Loucy (cell line): ENCODE results near the gene CETN3.
"Not testable (repeated sequence)": the region's sequence is repeated elsewhere in the genome, so short reads cannot be mapped to it uniquely, and the experiment has no call there.

Experiments used
- H2AFZ ChIP-seq: fragments of 200-600 bp; sonication (generic); 2 replicates; pipeline ENCODE4 v1.6.0; 2016; ENCODE audit warnings: antibody characterized with exemption, mild to moderate bottlenecking, low read length, moderate library complexity
- H3F3A ChIP-seq: fragments of 200-600 bp; 2 replicates; pipeline ENCODE4 v1.6.0; 2016; ENCODE audit warnings: antibody characterized with exemption, low read depth, mild to moderate bottlenecking
- H3K27me3 ChIP-seq: fragments of 200-600 bp; sonication (generic); 2 replicates; pipeline ENCODE4 v1.6.1; 2014; ENCODE audit warnings: low read length, mild to moderate bottlenecking; ENCODE audit not compliant: insufficient read depth, poor library complexity, severe bottlenecking
- H3K36me3 ChIP-seq: fragments of 200-600 bp; sonication (generic); 2 replicates; pipeline ENCODE4 v1.6.1; 2016; ENCODE audit warnings: low read length; ENCODE audit not compliant: insufficient read depth
- H3K4me1 ChIP-seq: fragments of 200-600 bp; sonication (generic); 2 replicates; pipeline ENCODE4 v1.5.1; 2014; ENCODE audit warnings: low read length, mild to moderate bottlenecking; ENCODE audit not compliant: insufficient read depth, poor library complexity, severe bottlenecking
- H3K4me2 ChIP-seq: fragments of 200-600 bp; sonication (generic); 2 replicates; pipeline ENCODE4 v1.6.0; 2014; ENCODE audit warnings: antibody characterized with exemption, low read length, low read depth, mild to moderate bottlenecking; ENCODE audit not compliant: poor library complexity, severe bottlenecking
- H3K4me3 ChIP-seq: fragments of 200-600 bp; sonication (generic); 2 replicates; pipeline ENCODE4 v1.5.1; 2014; ENCODE audit warnings: low read length, mild to moderate bottlenecking, mixed read lengths; ENCODE audit not compliant: poor library complexity, severe bottlenecking
- H3K79me2 ChIP-seq: fragments of 200-600 bp; sonication (generic); 2 replicates; pipeline ENCODE4 v1.6.1; 2014; ENCODE audit warnings: low read length; ENCODE audit not compliant: insufficient read depth
- H3K9ac ChIP-seq: fragments of 200-600 bp; sonication (generic); 2 replicates; pipeline ENCODE4 v1.6.0; 2014; ENCODE audit warnings: mild to moderate bottlenecking, low read depth, low read length, moderate library complexity; ENCODE audit not compliant: poor library complexity, severe bottlenecking
- H3K9me2 ChIP-seq: fragments of 200-600 bp; sonication (generic); replicated peaks from 2 replicates; pipeline ENCODE4 v1.6.1; 2016; ENCODE audit warnings: low read depth, low read length, mixed read lengths
- H3K9me3 ChIP-seq: fragments of 200-600 bp; sonication (generic); 2 replicates; pipeline ENCODE4 v1.6.1; 2014; ENCODE audit warnings: mild to moderate bottlenecking, antibody characterized with exemption, low read length, low read depth; ENCODE audit not compliant: insufficient read depth
- H4K20me1 ChIP-seq: fragments of 200-600 bp; sonication (generic); 2 replicates; pipeline ENCODE4 v1.6.0; 2014; ENCODE audit warnings: antibody characterized with exemption, low read length, mild to moderate bottlenecking; ENCODE audit not compliant: insufficient read depth, poor library complexity, severe bottlenecking
- CTCF ChIP-seq: fragments of 200-600 bp; sonication (generic); conservative IDR thresholded peaks from 2 replicates; pipeline ENCODE4 v1.5.1; 2014; ENCODE audit warnings: mild to moderate bottlenecking, antibody characterized with exemption, low read length
- EZH2phosphoT487 ChIP-seq: fragments of 200-600 bp; IDR thresholded peaks from 2 replicates; pipeline ENCODE4 v1.6.1; 2018; ENCODE audit warnings: antibody characterized with exemption, mild to moderate bottlenecking, moderate library complexity, borderline replicate concordance

The CETN3 gene

DNA sequence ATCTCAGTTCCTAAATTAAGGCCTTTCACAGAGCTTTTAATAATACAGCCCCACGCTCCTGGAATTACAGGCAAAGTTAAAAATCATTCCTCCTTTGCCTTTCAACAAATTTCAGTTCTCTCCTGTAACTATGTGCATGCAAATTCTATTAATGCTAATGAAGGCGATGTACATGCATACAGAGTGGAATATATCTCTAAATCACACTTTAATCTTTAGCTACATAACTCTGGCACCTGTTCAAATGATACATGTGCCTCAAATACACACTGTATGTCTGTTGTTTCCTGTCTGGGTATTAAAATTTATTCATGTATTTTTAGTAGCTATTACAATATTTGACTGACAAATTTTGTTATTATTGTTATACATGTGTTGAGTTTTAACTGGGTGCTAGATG lies 30.8 kb downstream of the CETN3 start:
- H3K9me3 ChIP-seq, result no peaks in the 10 kb centered on the region
- no peak overlapping the region for H3K9ac ChIP-seq
- no peaks in the 10 kb centered on the region for H3K79me2 ChIP-seq
- no peaks in the 10 kb centered on the region for H4K20me1 ChIP-seq
- H3K27me3 ChIP-seq, result no peaks in the 10 kb centered on the region
- no peaks in the 10 kb centered on the region for H3K9me2 ChIP-seq
- H3K36me3 ChIP-seq, result no peaks in the 10 kb centered on the region
- H3F3A ChIP-seq, result no peaks in the 10 kb centered on the region
- no peak for TF ChIP-seq CTCF
- TF ChIP-seq EZH2phosphoT487, result no peak
- H2AFZ ChIP-seq, result no peak overlapping the region
- no peaks in the 10 kb centered on the region for H3K4me1 ChIP-seq
- no peak overlapping the region for H3K4me3 ChIP-seq
- H3K4me2 ChIP-seq, result no peak overlapping the region

DNA sequence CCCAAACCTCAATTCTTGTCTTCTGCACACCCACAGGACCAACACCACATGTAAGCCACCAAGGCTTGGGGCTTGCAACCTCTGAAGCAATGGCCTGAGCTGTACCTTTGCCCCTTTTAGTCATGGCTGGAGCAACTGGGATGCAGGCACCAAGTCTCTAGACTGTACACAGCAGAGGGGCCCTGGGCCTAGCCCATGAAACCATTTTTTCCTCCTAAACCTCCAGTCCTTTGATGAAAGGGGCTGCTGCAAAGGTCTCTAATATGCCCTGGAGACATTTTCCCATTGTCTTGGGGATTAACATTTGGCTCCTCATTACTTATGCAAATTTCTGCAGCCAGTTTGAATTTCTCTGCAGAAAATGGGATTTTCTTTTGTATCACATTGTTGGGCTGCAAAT lies 38.3 kb downstream of the CETN3 start:
- not testable (repeated sequence) for H3K4me3 ChIP-seq, H3K4me2 ChIP-seq, H3K9me3 ChIP-seq, H3K36me3 ChIP-seq, H3K79me2 ChIP-seq, H3K27me3 ChIP-seq, H3K9ac ChIP-seq, H2AFZ ChIP-seq, H3K4me1 ChIP-seq, H3F3A ChIP-seq, H3K9me2 ChIP-seq, H4K20me1 ChIP-seq

DNA sequence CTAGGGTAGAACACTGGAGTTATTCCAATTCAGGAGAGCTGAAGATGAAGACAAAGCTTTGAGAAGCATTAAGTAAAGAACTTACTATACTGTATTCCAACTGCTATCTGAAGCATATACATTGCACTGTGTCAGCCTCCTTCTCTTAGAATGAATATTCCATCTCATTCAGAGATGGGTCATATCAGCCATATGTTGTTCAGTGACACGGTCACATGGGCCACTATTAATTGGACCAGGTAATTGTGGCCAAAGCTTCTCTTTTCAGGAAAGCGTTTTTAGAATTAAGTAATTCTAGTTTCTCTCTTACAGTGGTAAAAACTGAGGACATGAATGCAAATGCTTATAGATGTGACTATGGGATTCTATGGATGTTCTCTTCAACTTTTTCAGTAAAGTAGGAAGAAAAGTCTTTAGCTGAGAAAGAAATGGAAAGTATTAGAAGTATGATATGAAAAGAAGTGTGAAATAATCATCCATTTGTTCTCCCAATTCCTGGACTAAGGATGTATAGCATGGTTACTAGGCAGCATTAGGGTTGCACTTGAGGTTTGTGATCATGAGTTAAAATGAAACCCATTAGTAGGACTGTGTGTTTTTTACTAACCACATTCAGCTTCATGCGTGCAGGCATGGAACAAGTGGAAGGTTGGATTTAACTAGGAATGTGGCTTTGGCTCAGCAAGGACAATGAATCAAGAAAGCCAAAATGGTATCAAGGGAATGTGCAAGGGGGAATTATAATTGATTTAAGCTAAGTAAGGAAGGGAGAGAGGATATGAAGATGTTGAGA lies 40.9 kb downstream of the CETN3 start:
- no peaks in the 10 kb centered on the region for H4K20me1 ChIP-seq
- TF ChIP-seq CTCF (no peak), EZH2phosphoT487 (no peak)
- H3F3A ChIP-seq, result no peaks in the 10 kb centered on the region
- no peaks in the 10 kb centered on the region for H3K36me3 ChIP-seq
- no peak overlapping the region for H3K4me3 ChIP-seq
- no peak overlapping the region for H3K4me2 ChIP-seq
- no peaks in the 10 kb centered on the region for H3K27me3 ChIP-seq
- no peaks in the 10 kb centered on the region for H3K9me2 ChIP-seq
- H3K79me2 ChIP-seq, result no peaks in the 10 kb centered on the region
- H3K9me3 ChIP-seq, result no peaks in the 10 kb centered on the region
- H2AFZ ChIP-seq, result no peak overlapping the region
- no peak overlapping the region for H3K9ac ChIP-seq
- no peaks in the 10 kb centered on the region for H3K4me1 ChIP-seq

GRCh38 chr5:90367879-90368278 lies 41.7 kb downstream of the CETN3 start:
- no peaks in the 10 kb centered on the region for H3K9me2 ChIP-seq
- no peaks in the 10 kb centered on the region for H3K27me3 ChIP-seq
- H3K79me2 ChIP-seq, result no peaks in the 10 kb centered on the region
- H3K36me3 ChIP-seq, result no peaks in the 10 kb centered on the region
- no peaks in the 10 kb centered on the region for H3F3A ChIP-seq
- no peak overlapping the region for H2AFZ ChIP-seq
- no peaks in the 10 kb centered on the region for H4K20me1 ChIP-seq
- TF ChIP-seq CTCF, result no peak
- TF ChIP-seq EZH2phosphoT487, result no peak
- H3K4me2 ChIP-seq, result no peak overlapping the region
- H3K4me1 ChIP-seq, result no peaks in the 10 kb centered on the region
- H3K9me3 ChIP-seq, result no peaks in the 10 kb centered on the region
- no peak overlapping the region for H3K4me3 ChIP-seq
- no peak overlapping the region for H3K9ac ChIP-seq
